GM19238 (cell line): ENCODE measurements around the gene CASQ1.

Experiments
- DNase-seq: peaks from one replicate; pipeline ENCODE4 v3.0.0; 2011; ENCODE audit warnings: low spot score; ENCODE audit not compliant: insufficient read length

CASQ1 gene

GRCh38 chr1:160189649-160190625 is at the start of gene CASQ1:
TSS of gene CASQ1 (plus strand) at chr1:160190575. CDS start at chr1:160190752, 177 bp downstream.
- DNase-seq = no peak

GRCh38 chr1:160143695-160144094 is 46.7 kb upstream of the CASQ1 start:
- no peak for DNase-seq

GRCh38 chr1:160144921-160145320 is 45.5 kb upstream of the CASQ1 start:
- DNase-seq = no peak

GRCh38 chr1:160146107-160146506 is 44.3 kb upstream of the CASQ1 start:
- no peak for DNase-seq

DNA sequence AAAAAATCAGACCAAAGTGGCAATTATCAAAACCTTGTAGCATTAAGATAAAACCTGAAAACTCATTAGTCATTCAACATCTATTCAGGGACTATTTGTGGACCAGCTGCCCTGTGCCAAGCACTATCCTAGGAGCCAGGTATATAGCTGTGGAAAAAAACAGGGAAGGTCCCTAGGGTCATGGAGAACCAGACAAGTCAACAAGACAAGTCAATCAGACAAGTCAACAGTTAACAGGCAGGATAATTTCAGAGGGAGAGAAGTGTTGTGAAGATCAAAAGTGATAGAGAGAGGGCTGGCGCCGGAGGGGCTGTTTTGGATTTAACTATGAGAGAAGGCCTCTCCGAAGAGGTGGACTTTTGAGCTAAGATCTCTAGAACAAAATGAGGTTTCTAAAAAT is 42.3 kb upstream of the CASQ1 start:
- DNase-seq = no peak

GRCh38 chr1:160149233-160149632 is 41.1 kb upstream of the CASQ1 start:
- no peak for DNase-seq

DNA sequence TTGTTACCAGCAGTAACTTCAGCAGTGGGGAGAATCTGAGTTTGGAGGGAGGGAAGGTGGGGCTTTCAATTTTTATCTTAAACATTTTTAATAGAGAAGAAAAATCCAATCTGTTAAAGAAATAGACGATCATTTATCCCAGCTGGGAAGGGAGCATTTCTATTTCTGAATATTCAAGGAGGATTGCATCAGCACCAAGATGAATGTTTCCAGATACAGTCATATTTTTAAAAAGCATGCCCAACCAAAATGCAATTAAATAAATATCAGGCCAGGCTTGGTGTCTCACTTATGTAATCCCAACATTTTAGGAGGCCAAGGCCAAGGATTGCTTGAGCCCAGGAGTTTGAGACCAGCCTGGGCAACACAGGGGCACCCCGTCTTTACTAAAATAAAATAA is 40.7 kb upstream of the CASQ1 start:
- DNase-seq = no peak

- no peak for DNase-seq
Observed at GRCh38 chr1:160151303-160151702, 39.1 kb upstream of the CASQ1 start, which contains the start of gene ATP1A4. TSS of gene ATP1A4 (plus strand) at chr1:160151603. CDS start at chr1:160152041, 438 bp downstream.

GRCh38 chr1:160154790-160155189 is 35.6 kb upstream of the CASQ1 start:
- no peak for DNase-seq

DNA sequence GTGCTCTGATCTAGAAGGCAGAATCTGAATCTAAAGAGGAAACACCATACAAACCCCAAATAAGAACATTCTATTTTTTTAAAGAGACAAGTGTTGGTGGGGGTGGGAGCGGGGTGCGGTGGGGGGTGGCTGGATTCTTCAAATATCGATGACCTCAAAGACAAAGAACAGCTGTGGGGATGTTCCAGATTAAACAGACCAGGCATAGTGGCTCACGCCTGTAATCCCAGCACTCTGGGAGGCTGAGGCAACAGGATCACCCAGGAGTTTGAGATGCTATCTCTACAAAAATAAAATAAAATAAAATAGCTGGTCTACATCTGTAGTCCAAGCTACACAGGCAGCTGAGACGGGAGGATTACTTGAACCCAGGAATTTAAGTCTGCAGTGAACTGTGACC is 34.0 kb upstream of the CASQ1 start:
- DNase-seq = no peak

- DNase-seq = no peak
Observed at GRCh38 chr1:160157174-160157573, 33.2 kb upstream of the CASQ1 start.

- DNase-seq = no peak
Observed at GRCh38 chr1:160158031-160158430, 32.3 kb upstream of the CASQ1 start.

- DNase-seq = no peak
Observed at GRCh38 chr1:160158534-160158933, 31.8 kb upstream of the CASQ1 start.

GRCh38 chr1:160159846-160160245 is 30.5 kb upstream of the CASQ1 start:
- no peak for DNase-seq

- DNase-seq = no peak
Observed at GRCh38 chr1:160161965-160162705, 28.2 kb upstream of the CASQ1 start.

- no peak for DNase-seq
Observed at GRCh38 chr1:160162931-160163330, 27.4 kb upstream of the CASQ1 start.

- DNase-seq = no peak
Observed at GRCh38 chr1:160163615-160164014, 26.8 kb upstream of the CASQ1 start.

DNA sequence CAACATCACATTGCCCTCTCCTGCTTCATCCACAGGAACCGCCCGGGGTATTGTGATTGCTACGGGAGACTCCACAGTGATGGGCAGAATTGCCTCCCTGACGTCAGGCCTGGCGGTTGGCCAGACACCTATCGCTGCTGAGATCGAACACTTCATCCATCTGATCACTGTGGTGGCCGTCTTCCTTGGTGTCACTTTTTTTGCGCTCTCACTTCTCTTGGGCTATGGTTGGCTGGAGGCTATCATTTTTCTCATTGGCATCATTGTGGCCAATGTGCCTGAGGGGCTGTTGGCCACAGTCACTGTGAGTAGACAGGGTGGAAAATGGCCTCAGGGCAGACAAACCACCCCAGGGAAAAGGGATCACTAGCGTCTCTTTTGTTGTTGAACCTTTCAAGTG is 26.3 kb upstream of the CASQ1 start:
- no peak for DNase-seq

DNA sequence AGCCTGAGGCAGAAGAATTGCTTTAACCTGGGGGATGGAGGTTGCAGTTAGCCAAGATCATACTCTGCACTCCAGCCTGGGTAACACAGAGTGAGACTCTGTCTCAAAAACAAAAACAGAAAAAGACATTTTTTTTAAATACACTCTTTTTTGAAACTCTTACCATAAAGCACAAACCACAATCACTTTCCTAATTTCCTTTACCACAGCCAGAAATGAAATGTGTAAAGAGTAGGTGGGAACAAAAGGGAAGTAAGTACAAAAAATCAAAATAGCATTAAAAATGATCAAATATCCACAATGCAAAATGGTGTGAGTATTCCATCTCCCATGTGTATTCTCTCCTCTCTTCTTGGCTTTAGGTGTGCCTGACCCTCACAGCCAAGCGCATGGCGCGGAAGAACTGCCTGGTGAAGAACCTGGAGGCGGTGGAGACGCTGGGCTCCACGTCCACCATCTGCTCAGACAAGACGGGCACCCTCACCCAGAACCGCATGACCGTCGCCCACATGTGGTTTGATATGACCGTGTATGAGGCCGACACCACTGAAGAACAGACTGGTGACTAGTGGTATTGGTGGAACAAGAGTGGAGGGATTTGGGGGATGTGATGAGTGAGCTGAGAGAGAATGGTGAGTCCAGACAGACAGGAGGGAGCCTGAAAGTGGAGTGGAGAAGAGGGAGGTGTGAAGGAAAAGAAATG is 24.1 kb upstream of the CASQ1 start:
- no peak for DNase-seq

- no peak for DNase-seq
Observed at GRCh38 chr1:160167056-160167455, 23.3 kb upstream of the CASQ1 start.

- no peak for DNase-seq
Observed at GRCh38 chr1:160167580-160167979, 22.8 kb upstream of the CASQ1 start.

GRCh38 chr1:160168016-160168415 is 22.4 kb upstream of the CASQ1 start:
- DNase-seq = no peak
